ENCODE data around the gene TMEM218. TPM values are rescaled to one million over a fixed set of nuclear protein-coding genes. Genes with fewer than 3 reads are reported as not detected.

The TMEM218 gene
- total RNA-seq, 1 experiment from 2014 or later = 14.5 TPM

DNA sequence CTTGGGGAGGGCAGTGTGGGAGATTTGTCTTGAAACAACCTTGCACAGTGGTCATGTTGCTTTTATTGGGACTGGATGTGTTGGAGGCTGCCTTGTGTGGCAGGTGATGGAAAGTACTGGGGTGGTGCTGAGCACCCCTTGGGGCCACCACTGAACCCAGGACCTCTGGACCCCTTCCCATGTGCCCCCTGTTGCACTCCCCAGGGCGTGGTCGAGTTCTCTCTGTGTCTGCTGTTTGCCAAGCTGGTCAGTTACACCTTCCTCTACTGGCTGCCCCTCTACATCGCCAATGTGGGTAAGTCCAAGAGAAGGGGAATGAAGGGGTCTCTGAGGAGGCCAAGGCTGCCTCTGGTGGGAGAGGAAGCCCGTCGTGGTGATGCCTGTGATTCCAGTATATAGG, 29.4 kb downstream of the TMEM218 start:
- Mint-ChIP-seq H3K27me3 (ENCODE audit: unreplicated experiment) (no peaks in the 10 kb centered on the region), H3K27ac (ENCODE audit: unreplicated experiment) (no peak overlapping the region), H3K4me3 (ENCODE audit: low read depth, unreplicated experiment) (no peak overlapping the region), H3K36me3 (ENCODE audit: insufficient read depth, unreplicated experiment) (peaks cover 19% of the 10 kb centered on the region), H3K4me1 (ENCODE audit: low read depth, unreplicated experiment) (peaks cover 19% of the 10 kb centered on the region), H3K9me3 (ENCODE audit: low read depth, unreplicated experiment) (no peaks in the 10 kb centered on the region)
- intact Hi-C loops (cut with micrococcal nuclease; ENCODE audit: unreplicated experiment) = no loop called here
- DNase-seq = no peak
- no TSS peak for BruUV-seq (replicated peaks)
- TF ChIP-seq, protein P1, sequence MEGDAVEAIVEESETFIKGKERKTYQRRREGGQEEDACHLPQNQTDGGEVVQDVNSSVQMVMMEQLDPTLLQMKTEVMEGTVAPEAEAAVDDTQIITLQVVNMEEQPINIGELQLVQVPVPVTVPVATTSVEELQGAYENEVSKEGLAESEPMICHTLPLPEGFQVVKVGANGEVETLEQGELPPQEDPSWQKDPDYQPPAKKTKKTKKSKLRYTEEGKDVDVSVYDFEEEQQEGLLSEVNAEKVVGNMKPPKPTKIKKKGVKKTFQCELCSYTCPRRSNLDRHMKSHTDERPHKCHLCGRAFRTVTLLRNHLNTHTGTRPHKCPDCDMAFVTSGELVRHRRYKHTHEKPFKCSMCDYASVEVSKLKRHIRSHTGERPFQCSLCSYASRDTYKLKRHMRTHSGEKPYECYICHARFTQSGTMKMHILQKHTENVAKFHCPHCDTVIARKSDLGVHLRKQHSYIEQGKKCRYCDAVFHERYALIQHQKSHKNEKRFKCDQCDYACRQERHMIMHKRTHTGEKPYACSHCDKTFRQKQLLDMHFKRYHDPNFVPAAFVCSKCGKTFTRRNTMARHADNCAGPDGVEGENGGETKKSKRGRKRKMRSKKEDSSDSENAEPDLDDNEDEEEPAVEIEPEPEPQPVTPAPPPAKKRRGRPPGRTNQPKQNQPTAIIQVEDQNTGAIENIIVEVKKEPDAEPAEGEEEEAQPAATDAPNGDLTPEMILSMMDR (IDR thresholded peaks at IDR 0.05; ENCODE audit: unreplicated experiment) = no peak
- CTCF ChIA-PET = interaction anchor here (1.2 kb wide), 1 partner anchor 9 kb away, joined by 4 read pairs; no protein-coding TSS in a partner anchor

DNA sequence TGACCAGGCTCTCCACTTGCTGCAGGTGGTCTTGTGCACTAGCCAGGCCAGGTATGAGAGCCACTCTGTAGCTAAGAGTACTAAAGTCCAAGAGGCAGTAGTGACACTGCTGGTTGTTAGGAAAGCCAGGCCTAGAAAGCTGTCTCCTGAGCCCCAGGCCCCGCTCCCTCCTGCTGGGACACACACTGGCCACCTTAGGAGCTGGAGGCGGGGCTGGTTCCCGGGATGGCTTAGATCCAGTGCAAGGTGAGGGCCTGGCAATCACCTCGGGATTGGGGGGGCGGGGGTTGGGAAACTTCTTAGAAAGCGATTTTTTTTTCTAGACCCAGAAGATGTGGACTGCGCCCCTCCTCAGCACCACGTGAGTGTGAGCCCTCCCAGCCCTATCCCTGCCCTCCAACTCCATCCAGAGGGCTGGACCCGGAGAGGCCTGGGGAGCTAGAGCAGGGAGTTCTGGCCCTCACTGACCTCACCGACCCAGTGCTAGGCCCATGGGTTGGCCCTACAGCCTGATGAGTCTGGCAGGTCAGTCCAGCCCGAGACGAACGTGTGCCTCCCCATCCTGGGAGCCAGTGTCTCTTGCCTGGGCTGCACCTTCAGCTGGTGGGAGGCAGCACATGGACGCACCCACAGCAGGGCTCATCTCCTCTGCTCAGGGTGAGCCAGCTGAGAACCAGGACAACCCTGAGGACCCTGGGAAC, 30.2 kb downstream of the TMEM218 start:
- no TSS peak for BruUV-seq (replicated peaks)
- no peaks in the 10 kb centered on the region for H3K27me3 Mint-ChIP-seq (ENCODE audit: unreplicated experiment)
- TF ChIP-seq, protein P1 (IDR thresholded peaks at IDR 0.05; ENCODE audit: unreplicated experiment) = no peak
- peaks cover 19% of the 10 kb centered on the region for H3K4me1 Mint-ChIP-seq (ENCODE audit: low read depth, unreplicated experiment)
- CTCF ChIA-PET = no interaction called here
- no peak overlapping the region for H3K27ac Mint-ChIP-seq (ENCODE audit: unreplicated experiment)
- DNase-seq = no peak
- peaks cover 15% of the 10 kb centered on the region for H3K36me3 Mint-ChIP-seq (ENCODE audit: insufficient read depth, unreplicated experiment)
- intact Hi-C loops (cut with micrococcal nuclease; ENCODE audit: unreplicated experiment) = no loop called here
- H3K9me3 Mint-ChIP-seq (ENCODE audit: low read depth, unreplicated experiment) = no peaks in the 10 kb centered on the region
- no peak overlapping the region for H3K4me3 Mint-ChIP-seq (ENCODE audit: low read depth, unreplicated experiment)

DNA sequence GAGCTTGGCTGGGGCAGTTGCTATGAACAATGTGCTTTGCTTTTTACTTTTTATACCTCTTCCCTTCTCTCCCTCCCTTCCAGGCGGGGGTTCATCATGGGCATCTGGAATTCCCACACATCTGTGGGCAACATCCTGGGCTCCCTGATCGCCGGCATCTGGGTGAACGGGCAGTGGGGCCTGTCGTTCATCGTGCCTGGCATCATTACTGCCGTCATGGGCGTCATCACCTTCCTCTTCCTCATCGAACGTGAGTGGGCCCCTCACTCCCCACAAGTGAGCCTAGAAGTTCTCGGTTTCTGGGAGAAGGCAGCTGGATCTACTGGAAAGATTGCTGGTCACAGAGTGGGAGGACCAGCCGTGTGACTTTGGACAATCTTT, 30.9 kb downstream of the TMEM218 start:
- TF ChIP-seq, protein P1 (IDR thresholded peaks at IDR 0.05; ENCODE audit: unreplicated experiment) = no peak
- no peak for DNase-seq
- Mint-ChIP-seq H3K36me3 (ENCODE audit: insufficient read depth, unreplicated experiment) (peaks cover 10% of the 10 kb centered on the region), H3K27ac (ENCODE audit: unreplicated experiment) (no peak overlapping the region), H3K9me3 (ENCODE audit: low read depth, unreplicated experiment) (no peaks in the 10 kb centered on the region), H3K4me1 (ENCODE audit: low read depth, unreplicated experiment) (peaks cover 19% of the 10 kb centered on the region), H3K4me3 (ENCODE audit: low read depth, unreplicated experiment) (no peak overlapping the region), H3K27me3 (ENCODE audit: unreplicated experiment) (no peaks in the 10 kb centered on the region)
- intact Hi-C loops (cut with micrococcal nuclease; ENCODE audit: unreplicated experiment) = no loop called here
- CTCF ChIA-PET = no interaction called here
- BruUV-seq (replicated peaks) = no TSS peak

DNA sequence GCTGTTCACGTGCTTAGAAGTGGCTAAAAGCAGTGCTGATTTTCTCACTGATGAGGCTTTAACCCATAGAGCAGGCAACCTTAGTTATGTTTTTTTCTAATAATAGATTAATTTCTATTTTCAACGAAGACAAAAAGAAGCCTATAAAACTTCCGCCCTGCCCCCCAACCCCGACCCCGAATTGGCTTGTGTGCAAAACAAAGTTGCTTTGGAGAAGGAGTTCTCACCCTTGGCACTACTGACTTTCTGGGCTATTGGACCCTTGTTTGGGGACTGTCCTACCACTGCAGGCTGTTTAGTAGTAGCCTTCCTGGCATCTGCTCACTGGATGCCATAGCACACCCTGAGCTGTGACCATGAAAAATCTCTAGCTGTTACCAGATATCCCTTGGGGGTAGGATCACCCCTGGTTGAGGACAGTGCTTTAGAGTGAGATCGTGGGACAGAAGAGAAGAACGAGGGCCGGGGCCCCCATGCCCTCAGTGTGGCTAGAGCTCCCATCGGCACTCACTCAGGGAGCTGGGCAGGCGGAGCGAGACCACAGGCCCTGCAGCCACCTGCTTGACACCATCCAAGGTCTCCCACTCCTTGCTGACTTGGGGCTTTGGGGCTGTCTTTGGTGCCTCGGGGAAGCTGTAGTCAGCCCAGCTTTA, 31.4 kb downstream of the TMEM218 start:
- Mint-ChIP-seq H3K4me1 (ENCODE audit: low read depth, unreplicated experiment) (peaks cover 19% of the 10 kb centered on the region), H3K27me3 (ENCODE audit: unreplicated experiment) (no peaks in the 10 kb centered on the region), H3K27ac (ENCODE audit: unreplicated experiment) (no peak overlapping the region), H3K9me3 (ENCODE audit: low read depth, unreplicated experiment) (no peaks in the 10 kb centered on the region), H3K36me3 (ENCODE audit: insufficient read depth, unreplicated experiment) (peaks cover 8% of the 10 kb centered on the region), H3K4me3 (ENCODE audit: low read depth, unreplicated experiment) (no peak overlapping the region)
- intact Hi-C loops (cut with micrococcal nuclease; ENCODE audit: unreplicated experiment) = no loop called here
- DNase-seq = no peak
- no TSS peak for BruUV-seq (replicated peaks)
- CTCF ChIA-PET = no interaction called here
- TF ChIP-seq, protein P1 (IDR thresholded peaks at IDR 0.05; ENCODE audit: unreplicated experiment) = no peak
